GM04504 (cell line): Measurements from ENCODE around the gene SEMA3G.

ENCODE experiments used
- DNase-seq: peaks from one replicate; pipeline ENCODE4 v3.0.0-alpha.2; 2012; ENCODE audit warnings: low read depth

SEMA3G gene

GRCh38 chr3:52438579-52439425 is 6.1 kb downstream of the SEMA3G start:
- no peak for DNase-seq

DNA sequence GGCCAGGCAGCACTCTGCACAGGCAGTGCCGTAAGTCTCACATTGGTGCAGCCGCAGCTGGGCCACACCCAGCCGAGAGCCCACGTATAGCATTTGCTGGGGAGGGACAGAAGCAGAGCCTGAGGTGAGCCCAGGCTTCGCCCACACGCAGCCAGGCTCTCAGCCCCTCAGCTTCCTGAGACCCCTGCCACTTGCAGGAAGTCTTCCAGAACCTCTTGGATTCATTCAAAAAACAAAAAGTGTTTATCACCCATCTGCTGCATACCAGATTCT is 6.9 kb downstream of the SEMA3G start:
- no peak for DNase-seq

- no peak for DNase-seq
Measured at GRCh38 chr3:52437326-52438103, 7.4 kb downstream of the SEMA3G start.

DNA sequence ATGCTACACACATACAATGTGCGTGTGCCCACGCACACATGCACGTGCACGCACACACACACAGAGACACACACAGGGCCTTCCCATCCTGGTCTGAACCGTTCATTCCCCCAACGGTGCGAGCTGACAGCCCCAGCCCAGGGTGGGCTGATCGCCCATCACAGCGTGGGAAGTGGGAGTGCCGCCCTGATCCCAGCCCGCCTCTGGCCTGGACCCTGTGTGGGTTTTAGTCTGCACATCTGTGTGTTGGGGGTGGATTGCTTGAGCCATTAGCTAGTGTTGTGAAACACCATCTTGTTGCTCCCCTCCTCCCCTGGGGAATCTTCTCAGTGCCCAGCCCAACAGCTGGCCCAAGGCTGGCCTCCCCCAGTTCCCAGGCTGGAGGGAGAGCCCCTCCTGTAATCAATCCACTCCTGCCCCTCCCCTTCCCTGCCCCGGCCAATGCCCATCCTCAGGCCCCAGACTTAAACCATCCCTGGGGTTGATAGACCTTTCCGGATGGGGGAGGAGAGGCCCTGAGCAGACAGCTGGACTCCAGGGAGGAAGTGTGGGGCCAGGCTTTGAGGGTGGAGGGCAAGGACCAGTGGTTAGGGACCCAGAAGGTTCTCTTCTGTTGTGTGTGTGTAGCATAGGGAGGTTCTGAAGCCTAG is 8.3 kb downstream of the SEMA3G start:
- DNase-seq = peak; percentile 28

GRCh38 chr3:52435246-52436101 is 9.4 kb downstream of the SEMA3G start:
- DNase-seq = no peak

DNA sequence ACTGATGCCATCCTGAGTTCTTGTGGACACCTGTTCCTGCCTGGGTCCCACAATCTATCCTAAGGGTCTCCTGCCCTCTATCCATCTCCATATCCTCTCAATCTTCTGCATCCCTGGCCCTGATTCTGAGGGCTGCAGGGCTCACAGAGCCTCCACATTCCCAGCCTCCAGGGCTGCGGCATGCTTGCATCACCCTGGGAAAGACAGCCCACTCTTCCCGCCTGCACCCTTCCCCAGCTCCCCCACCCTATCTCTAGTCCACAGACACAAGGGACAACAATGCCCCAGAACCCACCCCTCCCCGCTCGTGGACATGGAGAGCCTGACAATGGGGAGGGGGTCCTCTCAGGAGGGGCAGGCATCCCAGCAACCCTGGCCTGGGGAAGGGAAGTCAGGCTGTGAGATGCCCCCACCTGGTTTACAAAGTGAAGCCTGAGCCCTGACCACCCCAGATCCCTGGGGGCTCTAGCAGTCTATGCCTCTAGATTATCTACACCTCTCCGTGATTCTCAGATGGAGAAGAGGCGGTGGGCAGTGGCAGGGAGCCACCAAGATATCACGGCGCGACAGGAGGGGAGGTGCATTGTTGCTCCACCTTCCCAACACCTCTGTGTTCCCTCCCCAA is 10.3 kb downstream of the SEMA3G start:
- DNase-seq = no peak

DNA sequence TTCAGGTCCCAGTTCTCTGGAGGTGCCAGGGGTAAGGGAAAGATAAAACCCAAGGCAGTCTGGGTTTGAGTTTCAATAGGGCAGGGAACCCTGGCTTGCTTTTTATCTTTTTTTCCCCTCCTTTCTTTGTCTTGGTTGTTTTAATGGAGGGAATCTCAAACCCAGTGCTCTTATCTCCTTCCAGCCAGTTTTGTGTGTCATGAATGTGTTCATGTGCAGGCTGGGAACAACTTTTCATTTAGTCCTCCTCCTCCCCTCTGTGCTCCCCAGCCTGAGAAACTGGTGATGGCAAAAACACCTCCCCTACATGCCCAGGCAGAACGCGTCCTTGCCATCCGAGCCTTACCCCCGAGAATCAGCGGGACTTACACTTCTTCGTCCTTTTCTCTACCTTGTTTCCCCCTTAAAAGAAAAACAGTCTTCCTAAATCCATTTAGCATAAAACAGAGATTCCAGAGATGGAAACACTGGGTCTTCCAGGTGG is 10.9 kb downstream of the SEMA3G start:
- DNase-seq = no peak

DNA sequence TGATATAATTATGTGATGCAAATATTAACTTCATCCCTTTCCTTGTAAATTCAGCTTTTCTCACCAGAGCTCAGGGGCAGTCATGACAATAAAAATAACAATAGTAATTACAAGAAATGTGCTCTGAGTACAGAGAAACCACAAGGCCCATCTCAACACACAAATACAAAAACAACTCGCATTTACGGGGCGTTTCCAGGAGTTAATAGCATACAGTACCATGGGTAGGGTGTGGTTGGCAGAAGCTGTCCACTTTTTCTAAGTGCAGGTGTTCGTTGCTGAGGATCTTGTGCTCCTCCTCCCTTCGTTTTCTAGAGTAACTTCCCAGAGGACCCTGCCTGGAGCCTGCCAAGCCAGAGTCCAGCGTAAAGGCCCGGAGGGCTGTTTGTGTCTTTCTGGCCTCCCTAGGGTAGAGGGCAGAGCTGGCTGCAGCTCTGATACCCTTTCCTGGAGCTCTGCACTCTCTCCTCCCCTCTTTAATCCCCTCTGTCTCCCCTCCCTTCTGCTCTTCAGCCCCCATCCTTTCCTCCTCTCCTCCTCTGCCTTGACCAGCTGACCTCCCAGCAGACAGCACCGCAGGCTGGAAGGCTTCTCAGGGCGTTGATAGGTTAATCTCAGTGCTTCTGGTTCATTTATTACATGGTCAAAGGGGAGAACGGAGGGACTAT is 11.4 kb downstream of the SEMA3G start:
- no peak for DNase-seq

GRCh38 chr3:52432691-52433141 is 12.2 kb downstream of the SEMA3G start:
- DNase-seq = no peak

DNA sequence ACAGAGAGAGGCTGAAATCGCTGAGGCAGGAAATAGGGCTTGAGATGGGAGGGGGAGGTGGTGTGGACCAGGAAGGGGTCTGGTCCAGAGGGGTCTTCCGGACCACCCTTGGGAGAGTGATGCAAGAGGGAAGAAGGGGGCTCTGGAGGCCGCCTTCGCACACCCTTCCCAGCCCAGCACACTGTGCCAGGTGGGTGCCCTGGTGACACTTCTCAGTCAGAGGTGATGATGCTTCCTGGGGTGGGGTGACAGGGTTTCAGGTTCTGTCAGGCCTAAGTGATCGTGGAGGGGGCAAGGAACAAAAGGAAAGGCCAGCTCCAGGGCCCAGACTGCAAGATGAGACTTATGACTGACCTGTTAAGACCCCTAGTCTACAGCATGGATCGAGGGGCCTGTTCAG is 12.7 kb downstream of the SEMA3G start:
- no peak for DNase-seq

GRCh38 chr3:52431459-52432223 is 13.3 kb downstream of the SEMA3G start:
- DNase-seq = no peak

- no peak for DNase-seq
Measured at GRCh38 chr3:52430416-52430810, 14.5 kb downstream of the SEMA3G start.

DNA sequence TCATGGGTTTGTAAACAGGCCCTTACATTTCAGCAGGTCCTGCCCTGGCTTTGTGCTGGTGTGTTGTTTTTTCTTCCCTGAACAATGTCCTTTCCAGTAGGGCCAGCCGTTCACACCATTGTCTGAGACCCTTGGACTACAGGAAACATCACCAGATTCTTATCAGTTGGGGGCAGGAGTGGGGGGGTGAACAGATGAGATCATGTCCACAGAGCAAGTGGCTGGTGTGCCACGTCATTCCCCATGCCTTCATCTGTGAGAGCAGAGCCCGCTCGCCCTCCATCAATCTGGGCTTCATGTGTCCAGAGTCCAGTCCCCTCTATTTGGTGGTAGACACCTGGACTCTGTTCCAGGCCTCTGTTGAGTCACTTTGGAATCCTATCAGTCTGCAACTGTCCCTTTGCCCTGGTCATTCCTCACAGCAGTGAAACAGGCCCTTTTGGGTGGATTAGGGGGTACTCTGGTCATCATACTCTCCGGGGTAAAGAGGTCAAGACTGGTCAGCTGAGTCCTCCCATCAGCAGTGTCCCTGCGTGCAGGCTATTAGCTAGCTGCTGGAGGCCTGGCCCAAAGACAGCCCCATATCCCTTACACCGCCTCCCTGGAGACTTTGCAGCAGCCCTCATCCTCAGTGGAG is 15.0 kb downstream of the SEMA3G start:
- no peak for DNase-seq

- no peak for DNase-seq
Measured at GRCh38 chr3:52429031-52429430, 15.9 kb downstream of the SEMA3G start.

DNA sequence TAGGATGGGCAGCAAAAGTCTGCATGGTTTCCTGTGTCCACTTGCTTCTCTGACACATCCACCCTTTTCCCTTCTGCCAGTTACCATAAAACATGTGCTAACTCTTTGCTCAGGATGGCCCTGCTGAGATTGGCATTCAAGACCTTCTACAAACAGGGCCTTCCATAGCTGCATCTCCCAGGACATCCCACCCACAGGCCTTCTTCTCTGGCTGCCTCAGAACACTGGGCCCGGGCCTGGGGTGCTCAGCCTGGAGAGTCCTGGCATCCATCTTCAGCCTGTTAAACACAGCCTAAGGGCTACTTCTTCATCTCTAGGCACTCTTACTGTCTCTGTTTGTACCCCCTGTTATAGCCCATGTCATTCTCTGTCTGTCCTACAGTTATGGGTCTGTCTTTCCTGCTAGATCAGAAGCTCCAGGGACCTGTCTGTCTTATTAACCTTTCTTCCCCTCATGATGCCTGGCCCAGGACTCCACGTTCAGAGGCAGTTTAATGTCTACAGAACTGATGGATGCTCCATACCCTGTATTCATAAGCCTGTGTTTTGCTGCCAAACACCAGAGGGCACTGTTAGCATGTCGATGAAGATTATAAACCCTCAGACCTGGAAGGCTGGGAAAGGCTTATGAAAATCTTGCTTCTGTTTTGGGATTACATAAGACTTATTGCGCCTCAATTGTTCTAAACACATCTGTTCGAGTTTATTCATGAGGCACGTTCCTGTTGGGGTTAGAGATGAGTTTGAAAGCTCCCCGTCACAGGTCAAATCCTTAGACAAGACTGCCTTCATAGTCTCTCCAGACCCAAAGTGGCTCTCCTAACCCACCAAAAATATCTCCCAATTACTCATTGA is 16.5 kb downstream of the SEMA3G start:
- peak; percentile 65 for DNase-seq

GRCh38 chr3:52423173-52423572 is 21.7 kb downstream of the SEMA3G start:
- DNase-seq = no peak

GRCh38 chr3:52422669-52423068 is 22.2 kb downstream of the SEMA3G start:
- DNase-seq = no peak

GRCh38 chr3:52420388-52420787 is 24.5 kb downstream of the SEMA3G start:
- DNase-seq = no peak

- DNase-seq = no peak
Measured at GRCh38 chr3:52415800-52416199, 29.1 kb downstream of the SEMA3G start.
